ENCODE results near the gene RPS23. TPM values are rescaled to one million over a fixed set of nuclear protein-coding genes. Genes with fewer than 3 reads are reported as not detected.

RPS23 gene
- total and polyA plus RNA-seq, 2 of the 8 experiments (the other 6 are each of a cell fraction or from before 2014, with no cell fraction given) = 2,559 to 4,867 TPM

DNA sequence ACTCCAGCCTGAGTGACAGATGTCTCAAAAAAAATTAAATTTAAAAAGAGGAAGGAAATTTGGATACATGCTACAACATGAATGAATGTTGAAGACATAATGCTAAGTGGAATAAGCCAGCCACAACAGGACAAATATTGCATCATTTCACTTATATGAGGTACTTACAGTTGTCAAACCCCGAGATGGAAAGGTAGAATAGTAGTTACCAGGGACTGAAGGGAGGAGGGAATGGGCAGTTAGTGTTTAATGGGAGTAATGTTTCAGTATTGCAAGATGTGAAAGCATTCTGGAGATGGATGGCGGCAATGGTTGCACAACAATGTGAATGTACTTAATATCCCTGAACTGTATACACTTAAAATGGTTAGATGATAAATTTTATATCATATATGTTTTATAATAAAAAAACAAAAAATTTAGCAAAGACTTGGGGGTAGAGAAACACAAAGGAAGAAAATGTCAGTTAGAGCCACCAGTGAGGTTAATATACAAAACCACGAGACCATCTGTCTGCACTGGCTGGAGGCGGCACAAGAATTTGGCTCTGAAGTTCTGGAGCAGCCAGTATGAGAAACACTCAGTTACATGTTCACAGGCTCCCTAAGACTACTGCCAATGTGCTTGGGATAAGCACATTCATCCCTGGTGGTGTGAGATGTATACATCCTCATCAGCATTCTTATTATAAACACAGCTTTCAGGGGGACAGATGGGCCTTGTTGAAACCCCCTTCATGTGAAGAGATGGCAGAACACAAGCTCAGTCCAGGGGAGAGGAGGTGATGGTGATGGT lies 37.0 kb upstream of the RPS23 start (continued):
- no peak for TF ChIP-seq RFX5 (IDR thresholded peaks at IDR 0.05; ENCODE audit: borderline replicate concordance, low read depth, low read length)
